H9 (cell line): ENCODE data around the gene KCNJ12. TPM values are rescaled to one million over a fixed set of nuclear protein-coding genes. Genes with fewer than 3 reads are reported as not detected.
A peak's percentile ranks its signal among the peaks of the same experiment; 100 is the strongest.
"Not testable (repeated sequence)": the region's sequence is repeated elsewhere in the genome, so short reads cannot be mapped to it uniquely, and the experiment has no call there.

Source experiments
- DNase-seq: peaks from one replicate; pipeline ENCODE4 v3.0.0-alpha.2; 2017
- H2AFZ ChIP-seq: one replicate; pipeline ENCODE4 v1.6.1; 2013; ENCODE audit warnings: mild to moderate bottlenecking, low read length, control low read depth, moderate library complexity
- H2AK5ac ChIP-seq: 2 replicates; pipeline ENCODE4 v1.6.1; 2013; ENCODE audit warnings: low read length, control low read depth, mixed read lengths; ENCODE audit not compliant: insufficient read length
- H2BK120ac ChIP-seq: one replicate; pipeline ENCODE4 v1.6.1; 2013; ENCODE audit warnings: low read depth, mild to moderate bottlenecking, low read length, control low read depth, inconsistent platforms; ENCODE audit not compliant: poor library complexity, severe bottlenecking
- H2BK12ac ChIP-seq: 2 replicates; pipeline ENCODE4 v1.6.1; 2013; ENCODE audit warnings: low read length, control low read depth, mixed read lengths, low read depth; ENCODE audit not compliant: insufficient read length
- H2BK15ac ChIP-seq: 2 replicates; pipeline ENCODE4 v1.6.1; 2013; ENCODE audit warnings: low read depth, low read length, control low read depth
- H2BK20ac ChIP-seq: one replicate; pipeline ENCODE4 v1.6.1; 2013; ENCODE audit warnings: low read depth, mild to moderate bottlenecking, low read length, control low read depth, inconsistent platforms; ENCODE audit not compliant: poor library complexity, severe bottlenecking
- H2BK5ac ChIP-seq: 2 replicates; pipeline ENCODE4 v1.6.1; 2013; ENCODE audit warnings: low read length, control low read depth, mixed read lengths; ENCODE audit not compliant: insufficient read length
- H3K14ac ChIP-seq: 2 replicates; pipeline ENCODE4 v1.6.1; 2013; ENCODE audit warnings: low read length, control low read depth; ENCODE audit not compliant: insufficient read depth
- H3K18ac ChIP-seq: 2 replicates; pipeline ENCODE4 v1.6.1; 2013; ENCODE audit warnings: low read depth, mild to moderate bottlenecking, mixed read lengths, low read length, control low read depth; ENCODE audit not compliant: insufficient read length
- H3K23ac ChIP-seq: 2 replicates; pipeline ENCODE4 v1.6.1; 2013; ENCODE audit warnings: low read length, control low read depth, mixed read lengths, low read depth; ENCODE audit not compliant: insufficient read length
- H3K23me2 ChIP-seq: 2 replicates; pipeline ENCODE4 v1.6.1; 2013; ENCODE audit warnings: low read depth, mild to moderate bottlenecking, mixed read lengths, low read length, control low read depth; ENCODE audit not compliant: insufficient read length, poor library complexity, severe bottlenecking
- H3K27ac ChIP-seq: 2 replicates; pipeline ENCODE4 v1.5.1; 2013; ENCODE audit warnings: low read length, control low read depth, mixed read lengths, low read depth; ENCODE audit not compliant: insufficient read length
- H3K27me3 ChIP-seq: 2 replicates; pipeline ENCODE4 v1.6.1; 2013; ENCODE audit warnings: low read length, control low read depth, inconsistent platforms; ENCODE audit not compliant: insufficient read depth
- H3K4ac ChIP-seq: 2 replicates; pipeline ENCODE4 v1.6.1; 2013; ENCODE audit warnings: low read depth, mild to moderate bottlenecking, control low read depth, inconsistent platforms, low read length, moderate library complexity
- H3K4me1 ChIP-seq: 2 replicates; pipeline ENCODE4 v1.6.1; 2013; ENCODE audit warnings: low read length, control low read depth, inconsistent platforms; ENCODE audit not compliant: insufficient read depth
- H3K4me2 ChIP-seq: 2 replicates; pipeline ENCODE4 v1.6.1; 2013; ENCODE audit warnings: low read length, control low read depth, mixed read lengths; ENCODE audit not compliant: insufficient read length, insufficient read depth
- H3K56ac ChIP-seq: 2 replicates; pipeline ENCODE4 v1.6.1; 2013; ENCODE audit warnings: low read depth, mild to moderate bottlenecking, mixed read lengths, low read length, control low read depth; ENCODE audit not compliant: insufficient read length
- H3K79me1 ChIP-seq: 2 replicates; pipeline ENCODE4 v1.6.1; 2013; ENCODE audit warnings: low read depth, mild to moderate bottlenecking, moderate library complexity, low read length, control low read depth, inconsistent platforms; ENCODE audit not compliant: insufficient read depth, poor library complexity, severe bottlenecking
- H3K79me2 ChIP-seq: 2 replicates; pipeline ENCODE4 v1.6.1; 2013; ENCODE audit warnings: low read length, control low read depth, inconsistent platforms; ENCODE audit not compliant: insufficient read depth
- H3K9ac ChIP-seq: 2 replicates; pipeline ENCODE4 v1.6.1; 2013; ENCODE audit warnings: low read length, control low read depth, mixed read lengths; ENCODE audit not compliant: insufficient read length; ENCODE audit errors: extremely low read depth
- H3K9me3 ChIP-seq: one replicate; pipeline ENCODE4 v1.6.1; 2013; ENCODE audit warnings: low read depth, low read length, inconsistent platforms; ENCODE audit not compliant: control insufficient read depth
- H3T11ph ChIP-seq: one replicate; pipeline ENCODE4 v1.6.1; 2013; ENCODE audit warnings: mild to moderate bottlenecking, low read length, control low read depth, inconsistent platforms
- H4K20me1 ChIP-seq: one replicate; pipeline ENCODE4 v1.6.1; 2013; ENCODE audit not compliant: control insufficient read depth, insufficient read length, insufficient read depth
- H4K5ac ChIP-seq: 2 replicates; pipeline ENCODE4 v1.6.1; 2013; ENCODE audit warnings: low read depth, mild to moderate bottlenecking, mixed read lengths, low read length, control low read depth; ENCODE audit not compliant: insufficient read length
- H4K8ac ChIP-seq: replicated peaks from 2 replicates; pipeline ENCODE4 v1.6.1; 2013; ENCODE audit warnings: low read length, control low read depth, mixed read lengths, low read depth; ENCODE audit not compliant: insufficient read length
- H4K91ac ChIP-seq: 2 replicates; pipeline ENCODE4 v1.6.1; 2013; ENCODE audit warnings: low read depth, mild to moderate bottlenecking, moderate library complexity, mixed read lengths, low read length, control low read depth; ENCODE audit not compliant: insufficient read length
- H3K27ac Mint-ChIP-seq, 3 experiments: 2 replicates in 2 of 3; 3 replicates in 1 of 3; pipeline ENCODE4 v1.8.0; 2020 to 2021; ENCODE audit warnings: mixed read lengths in 3 of 3, mild to moderate bottlenecking in 1 of 3, moderate library complexity in 1 of 3
- H3K27me3 Mint-ChIP-seq: 2 replicates; pipeline ENCODE4 v1.8.0; 2021; ENCODE audit warnings: low read depth, mild to moderate bottlenecking, moderate library complexity, mixed read lengths
- H3K36me3 Mint-ChIP-seq, 3 experiments: 2 replicates in 2 of 3; 3 replicates in 1 of 3; pipeline ENCODE4 v1.8.0; 2020 to 2021; ENCODE audit warnings: low read depth in 3 of 3, mixed read lengths in 3 of 3; ENCODE audit not compliant: insufficient read depth in 1 of 3
- H3K4me1 Mint-ChIP-seq, 2 experiments: 2 replicates each; pipeline ENCODE4 v1.8.0; 2020; ENCODE audit warnings: mixed read lengths in 2 of 2
- H3K4me3 Mint-ChIP-seq, 2 experiments: 2 replicates in 1 of 2; 3 replicates in 1 of 2; pipeline ENCODE4 v1.8.0; 2020 to 2021; ENCODE audit warnings: mild to moderate bottlenecking in 2 of 2, mixed read lengths in 2 of 2, moderate library complexity in 1 of 2
- H3K9me3 Mint-ChIP-seq, 2 experiments: 2 replicates in 1 of 2; 3 replicates in 1 of 2; pipeline ENCODE4 v1.8.0; 2020; ENCODE audit warnings: mild to moderate bottlenecking in 2 of 2, mixed read lengths in 2 of 2, moderate library complexity in 1 of 2
- WGBS: extraction: QIAGEN DNeasy Blood & Tissue Kit; methylation state at CpG from one replicate; pipeline ENCODE4 v1.1.7; 2013; ENCODE audit warnings: missing lambda C conversion rate, low lambda C conversion rate, mixed read lengths; ENCODE audit not compliant: insufficient read length; ENCODE audit errors: extremely low coverage; 5-methylcytosine and 5-hydroxymethylcytosine counted together
- total RNA-seq: library from RNA; stranded (reverse); gene quantifications from 2 replicates; pipeline ENCODE4 v1.2.1, GENCODE V29; 2021

KCNJ12 gene
- total RNA-seq, 1 experiment from 2014 or later: 0.39 TPM

GRCh38 chr17:21405904-21406400 is 29.8 kb downstream of the KCNJ12 start:
- not testable (repeated sequence) for DNase-seq, H4K91ac ChIP-seq
- peaks cover 29 to 32% of the 10 kb centered on the region in 2 experiments for H3K9me3 Mint-ChIP-seq

GRCh38 chr17:21406616-21407404 is 30.7 kb downstream of the KCNJ12 start:
- not testable (repeated sequence) for H4K91ac ChIP-seq, H3K36me3 Mint-ChIP-seq, H4K20me1 ChIP-seq, H2BK5ac ChIP-seq, H3K9me3 ChIP-seq, H3K4me2 ChIP-seq, H2AFZ ChIP-seq, H3K4me1 Mint-ChIP-seq, H3K56ac ChIP-seq, H2BK12ac ChIP-seq, H2AK5ac ChIP-seq, H3K23me2 ChIP-seq, H2BK120ac ChIP-seq, H3K9ac ChIP-seq, H3K23ac ChIP-seq, H3K18ac ChIP-seq, H3K27me3 ChIP-seq, H3K27me3 Mint-ChIP-seq, H3K4ac ChIP-seq, H3T11ph ChIP-seq, H3K79me2 ChIP-seq, H2BK20ac ChIP-seq, DNase-seq, H3K27ac ChIP-seq, H3K4me1 ChIP-seq, H3K79me1 ChIP-seq, H3K14ac ChIP-seq, H2BK15ac ChIP-seq, H4K5ac ChIP-seq, H3K27ac Mint-ChIP-seq, H3K4me3 Mint-ChIP-seq, H4K8ac ChIP-seq
- H3K9me3 Mint-ChIP-seq: peaks cover 32 to 33% of the 10 kb centered on the region in 2 experiments
- WGBS: no CpG with 5 or more reads among the region's 5 CpGs

More at GRCh38 chr17:21405904-21406400, 29.8 kb downstream of the KCNJ12 start:
- H3T11ph ChIP-seq, H3K27ac ChIP-seq, H2BK5ac ChIP-seq, H3K27me3 ChIP-seq, H3K36me3 Mint-ChIP-seq, H3K79me2 ChIP-seq, H3K4me3 Mint-ChIP-seq, H3K4me1 ChIP-seq, H4K8ac ChIP-seq, H3K23ac ChIP-seq, H2BK120ac ChIP-seq, H4K5ac ChIP-seq, H3K27me3 Mint-ChIP-seq, H2BK15ac ChIP-seq, H2AK5ac ChIP-seq, H3K18ac ChIP-seq, H3K9me3 ChIP-seq, H2AFZ ChIP-seq, H3K56ac ChIP-seq, H3K79me1 ChIP-seq, H3K4ac ChIP-seq, H2BK12ac ChIP-seq, H3K9ac ChIP-seq, H3K23me2 ChIP-seq, H2BK20ac ChIP-seq, H4K20me1 ChIP-seq, H3K4me2 ChIP-seq, H3K14ac ChIP-seq: not testable (repeated sequence)
- H3K4me1 Mint-ChIP-seq: peaks cover 10 to 14% of the 10 kb centered on the region in 2 experiments
- H3K27ac Mint-ChIP-seq: peak overlapping the region in 1 of 3 experiments; percentile 74; a peak in 1 of 7 replicates
- no CpG with 5 or more reads among the region's 7 CpGs for WGBS
